Measurements from ENCODE around the gene CDH1. TPM values are rescaled to one million over a fixed set of nuclear protein-coding genes. Genes with fewer than 3 reads are reported as not detected.

CDH1 gene
- total RNA-seq, 2 donors from 2014 or later, result 95.3 to 107 TPM

DNA sequence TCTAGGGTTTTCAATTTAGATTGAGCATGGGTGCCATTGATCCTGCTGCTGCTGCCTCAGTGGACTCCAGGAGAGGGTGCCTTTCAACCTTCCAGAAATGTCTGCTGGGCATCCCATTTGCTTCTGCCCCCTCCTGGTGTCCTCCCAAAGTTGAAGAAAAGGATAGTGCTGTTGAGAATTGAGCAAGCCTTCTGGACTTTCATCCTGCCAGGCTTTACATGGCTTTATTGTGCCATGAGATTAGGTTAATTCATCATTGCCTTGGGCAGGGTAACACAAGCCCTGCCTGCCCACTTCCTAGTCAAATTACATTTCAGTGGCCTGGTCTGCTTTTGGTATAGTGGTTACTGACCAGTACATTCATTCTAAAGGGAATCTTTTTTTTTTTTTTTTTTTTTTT lies 88.3 kb downstream of the CDH1 start:
- Histone ChIP-seq H3K9me3 (no peaks in the 10 kb centered on the region), H3K36me3 (replicated peaks in 1 of 2; ENCODE audit: insufficient read depth in 1 of 2, low read depth in 2 of 2) (peaks cover 19 to 43% of the 10 kb centered on the region in 2 donors), H3K4me3 (no peak overlapping the region), H3K4me1 (no peaks in the 10 kb centered on the region), H3K27ac (no peak overlapping the region), H3K27me3 (no peaks in the 10 kb centered on the region)
- peak in 1 of 7 experiments; percentile 5 for TF ChIP-seq CTCF (IDR thresholded peaks at IDR 0.05)
- no peak for TF ChIP-seq POLR2A (IDR thresholded peaks at IDR 0.05)
- ATAC-seq, result no peak
- intact Hi-C loops (cut with DNase I), result no loop called here
- DNase-seq, result no peak

GRCh38 chr16:68826652-68827051 lies 89.6 kb downstream of the CDH1 start:
- no peaks in the 10 kb centered on the region for H3K9me3 ChIP-seq
- H3K27ac ChIP-seq, result no peak overlapping the region
- no peaks in the 10 kb centered on the region for H3K27me3 ChIP-seq
- DNase-seq, result no peak
- H3K4me3 ChIP-seq, result no peak overlapping the region
- 83 to 89% methylated on average over 6 of the region's 6 CpGs for WGBS, 2 donors
- no peaks in the 10 kb centered on the region for H3K4me1 ChIP-seq
- no peak for ATAC-seq
- peaks cover 17 to 45% of the 10 kb centered on the region in 2 donors for H3K36me3 ChIP-seq (replicated peaks in 1 of 2; ENCODE audit: insufficient read depth in 1 of 2, low read depth in 2 of 2)
- no peak for TF ChIP-seq CTCF (IDR thresholded peaks at IDR 0.05)
- no peak for TF ChIP-seq POLR2A (IDR thresholded peaks at IDR 0.05)
- intact Hi-C loops (cut with DNase I), result no loop called here

DNA sequence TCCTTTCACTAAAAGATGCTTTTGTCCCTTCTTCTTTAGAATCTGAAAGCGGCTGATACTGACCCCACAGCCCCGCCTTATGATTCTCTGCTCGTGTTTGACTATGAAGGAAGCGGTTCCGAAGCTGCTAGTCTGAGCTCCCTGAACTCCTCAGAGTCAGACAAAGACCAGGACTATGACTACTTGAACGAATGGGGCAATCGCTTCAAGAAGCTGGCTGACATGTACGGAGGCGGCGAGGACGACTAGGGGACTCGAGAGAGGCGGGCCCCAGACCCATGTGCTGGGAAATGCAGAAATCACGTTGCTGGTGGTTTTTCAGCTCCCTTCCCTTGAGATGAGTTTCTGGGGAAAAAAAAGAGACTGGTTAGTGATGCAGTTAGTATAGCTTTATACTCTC lies 96.2 kb downstream of the CDH1 start:
- Histone ChIP-seq H3K4me3 (no peak overlapping the region), H3K36me3 (replicated peaks in 1 of 2; ENCODE audit: insufficient read depth in 1 of 2, low read depth in 2 of 2) (peaks cover 6 to 35% of the 10 kb centered on the region in 2 donors), H3K4me1 (no peaks in the 10 kb centered on the region), H3K27me3 (no peaks in the 10 kb centered on the region), H3K9me3 (no peaks in the 10 kb centered on the region), H3K27ac (no peak overlapping the region)
- no peak for DNase-seq
- ATAC-seq, result no peak
- intact Hi-C loops (cut with DNase I), result no loop called here
- no peak for TF ChIP-seq POLR2A (IDR thresholded peaks at IDR 0.05)
- no peak for TF ChIP-seq CTCF (IDR thresholded peaks at IDR 0.05)
- 91 to 93% methylated on average over 14 of the region's 14 CpGs for WGBS, 2 donors

GRCh38 chr16:68834550-68834949 lies 97.5 kb downstream of the CDH1 start:
- H3K36me3 ChIP-seq (replicated peaks in 1 of 2; ENCODE audit: insufficient read depth in 1 of 2, low read depth in 2 of 2), result peaks cover 1 to 28% of the 10 kb centered on the region in 2 donors
- H3K4me3 ChIP-seq, result no peak overlapping the region
- no peaks in the 10 kb centered on the region for H3K4me1 ChIP-seq
- TF ChIP-seq CTCF (IDR thresholded peaks at IDR 0.05), result no peak
- no peak for TF ChIP-seq POLR2A (IDR thresholded peaks at IDR 0.05)
- intact Hi-C loops (cut with DNase I), result no loop called here
- H3K27ac ChIP-seq, result no peak overlapping the region
- H3K9me3 ChIP-seq, result no peaks in the 10 kb centered on the region
- no peak for ATAC-seq
- no peaks in the 10 kb centered on the region for H3K27me3 ChIP-seq
- 100% methylated on average over 1 of the region's 1 CpG for WGBS, 2 donors
- DNase-seq, result no peak

- Histone ChIP-seq H3K36me3 (replicated peaks in 1 of 2; ENCODE audit: insufficient read depth in 1 of 2, low read depth in 2 of 2) (peaks cover 0 to 18% of the 10 kb centered on the region in 2 donors), H3K27me3 (no peaks in the 10 kb centered on the region), H3K27ac (no peak overlapping the region), H3K4me3 (no peak overlapping the region), H3K4me1 (no peaks in the 10 kb centered on the region), H3K9me3 (no peaks in the 10 kb centered on the region)
- TF ChIP-seq CTCF (IDR thresholded peaks at IDR 0.05) (no peak), POLR2A (IDR thresholded peaks at IDR 0.05) (no peak)
- DNase-seq (no peak), ATAC-seq (no peak)
- 70 to 88% methylated on average over 5 of the region's 5 CpGs for WGBS, 2 donors
- intact Hi-C loops (cut with DNase I), result no loop called here
These were observed 98.9 kb downstream of the CDH1 start for GRCh38 chr16:68835970-68836369.
